ENCODE measurements around the gene TC2N. TPM values are rescaled to one million over a fixed set of nuclear protein-coding genes. Genes with fewer than 3 reads are reported as not detected.

TC2N gene
- total RNA-seq, 1 experiment from 2014 or later: 30.6 TPM

DNA sequence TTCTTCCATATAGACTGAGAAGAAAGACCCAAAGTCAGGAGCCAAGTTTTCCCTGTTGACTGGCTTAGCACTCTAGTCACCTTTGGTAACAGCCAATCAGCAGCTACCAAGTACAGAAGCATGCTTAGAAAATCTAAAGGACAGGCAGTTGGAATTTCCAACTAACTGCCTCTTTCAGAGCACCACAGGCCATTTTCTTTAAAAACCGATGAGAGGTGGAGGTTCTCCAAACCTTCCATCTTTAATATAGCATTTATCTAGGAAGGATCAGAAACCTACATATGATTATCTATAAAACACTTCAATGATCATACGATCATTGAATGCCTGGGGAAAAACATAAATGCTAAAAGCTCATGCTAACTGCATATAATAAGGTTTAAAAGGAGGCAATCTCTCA lies 135.3 kb downstream of the TC2N start, which contains the start of gene CATSPERB:
CATSPERB (minus strand) TSS at position 101 of the 400 bp plus-strand sequence. CDS start 2,607 bp downstream, outside the sequence.
- no peaks in the 10 kb centered on the region for H3K36me3 Mint-ChIP-seq (ENCODE audit: insufficient read depth, unreplicated experiment)
- no peak within 1 kb of the TSS for H3K4me3 Mint-ChIP-seq (ENCODE audit: unreplicated experiment)
- POLR2A ChIA-PET: no interaction called here
- TF ChIP-seq CTCF (IDR thresholded peaks at IDR 0.05; ENCODE audit: insufficient read depth in 1 of 2, low read depth in 1 of 2, low read length in 1 of 2, severe bottlenecking in 1 of 2, unreplicated experiment in 1 of 2): no peak
- Histone ChIP-seq H3K27me3 (replicated peaks; ENCODE audit: control insufficient read depth, insufficient read depth, low read length) (no peaks in the 10 kb centered on the region), H3K4me1 (peaks cover 18% of the 10 kb centered on the region), H3K9me3 (no peaks in the 10 kb centered on the region), H3K4me3 (ENCODE audit: low read depth, low read length) (no peak within 1 kb of the TSS), H3K36me3 (ENCODE audit: control insufficient read depth, insufficient read depth, low read length) (no peaks in the 10 kb centered on the region)
- CTCF ChIA-PET: no interaction called here
- DNase-seq: no peak
- H3K27me3 Mint-ChIP-seq (ENCODE audit: insufficient read depth, unreplicated experiment): no peaks in the 10 kb centered on the region
- intact Hi-C loops (cut with micrococcal nuclease; ENCODE audit: unreplicated experiment): loop anchor here (1.0 kb wide), 1 partner anchor 23 kb away; no protein-coding TSS in a partner anchor
- H3K9me3 Mint-ChIP-seq (ENCODE audit: unreplicated experiment): peaks cover 12% of the 10 kb centered on the region
- BruUV-seq (replicated peaks): no TSS peak
- peaks cover 30% of the 10 kb centered on the region for H3K4me1 Mint-ChIP-seq (ENCODE audit: low read depth, unreplicated experiment)
- H3K27ac Mint-ChIP-seq (ENCODE audit: unreplicated experiment): no peak within 1 kb of the TSS

DNA sequence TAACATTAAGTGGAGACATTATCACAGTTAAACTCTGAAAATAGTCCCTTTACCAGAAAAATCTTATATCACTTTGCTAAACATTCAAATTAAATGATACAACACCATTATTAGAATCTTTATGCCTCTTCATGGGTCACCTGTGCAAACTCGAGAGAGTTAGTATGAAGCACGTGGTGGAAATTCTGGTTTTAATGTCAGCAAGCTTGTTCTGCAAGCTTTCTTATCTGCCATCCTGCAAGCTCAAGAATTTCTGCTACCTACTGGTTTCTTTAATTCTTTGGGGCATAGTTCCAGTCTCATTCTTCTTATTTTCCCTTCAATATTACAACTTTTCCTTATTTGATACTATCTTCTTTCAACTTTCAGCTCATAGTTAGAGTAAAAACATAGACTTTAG lies 136.3 kb downstream of the TC2N start:
- BruUV-seq (replicated peaks): no TSS peak
- H3K27ac Mint-ChIP-seq (ENCODE audit: unreplicated experiment): no peak overlapping the region
- Histone ChIP-seq H3K9me3 (no peaks in the 10 kb centered on the region), H3K4me3 (ENCODE audit: low read depth, low read length) (no peak overlapping the region), H3K27me3 (replicated peaks; ENCODE audit: control insufficient read depth, insufficient read depth, low read length) (no peaks in the 10 kb centered on the region), H3K4me1 (peaks cover 23% of the 10 kb centered on the region), H3K36me3 (ENCODE audit: control insufficient read depth, insufficient read depth, low read length) (no peaks in the 10 kb centered on the region)
- no peaks in the 10 kb centered on the region for H3K27me3 Mint-ChIP-seq (ENCODE audit: insufficient read depth, unreplicated experiment)
- ChIA-PET POLR2A (no interaction called here), CTCF (interaction anchor here (0.7 kb wide), 1 partner anchor 27 kb away, joined by 3 read pairs; no protein-coding TSS in a partner anchor)
- peak in 1 of 2 experiments; percentile 52 for DNase-seq
- H3K4me1 Mint-ChIP-seq (ENCODE audit: low read depth, unreplicated experiment): peaks cover 22% of the 10 kb centered on the region
- TF ChIP-seq CTCF (IDR thresholded peaks at IDR 0.05; ENCODE audit: insufficient read depth in 1 of 2, low read depth in 1 of 2, low read length in 1 of 2, severe bottlenecking in 1 of 2, unreplicated experiment in 1 of 2): no peak
- intact Hi-C loops (cut with micrococcal nuclease; ENCODE audit: unreplicated experiment): loop anchor here (1.0 kb wide), 1 partner anchor 24 kb away; no protein-coding TSS in a partner anchor
- no peak overlapping the region for H3K4me3 Mint-ChIP-seq (ENCODE audit: unreplicated experiment)
- H3K36me3 Mint-ChIP-seq (ENCODE audit: insufficient read depth, unreplicated experiment): no peaks in the 10 kb centered on the region
- peaks cover 2% of the 10 kb centered on the region for H3K9me3 Mint-ChIP-seq (ENCODE audit: unreplicated experiment)

- Histone ChIP-seq H3K4me3 (ENCODE audit: low read depth, low read length) (no peak overlapping the region), H3K27me3 (replicated peaks; ENCODE audit: control insufficient read depth, insufficient read depth, low read length) (no peaks in the 10 kb centered on the region), H3K36me3 (ENCODE audit: control insufficient read depth, insufficient read depth, low read length) (no peaks in the 10 kb centered on the region), H3K9me3 (no peaks in the 10 kb centered on the region), H3K4me1 (peaks cover 23% of the 10 kb centered on the region)
- intact Hi-C loops (cut with micrococcal nuclease; ENCODE audit: unreplicated experiment): loop anchor here (10.0 kb wide), 1 partner anchor 105 kb away; no protein-coding TSS in a partner anchor
- Mint-ChIP-seq H3K4me1 (ENCODE audit: low read depth, unreplicated experiment) (peaks cover 29% of the 10 kb centered on the region), H3K27ac (ENCODE audit: unreplicated experiment) (no peak overlapping the region), H3K4me3 (ENCODE audit: unreplicated experiment) (no peak overlapping the region), H3K36me3 (ENCODE audit: insufficient read depth, unreplicated experiment) (no peaks in the 10 kb centered on the region), H3K9me3 (ENCODE audit: unreplicated experiment) (no peaks in the 10 kb centered on the region), H3K27me3 (ENCODE audit: insufficient read depth, unreplicated experiment) (no peaks in the 10 kb centered on the region)
- no peak for TF ChIP-seq CTCF (IDR thresholded peaks at IDR 0.05; ENCODE audit: insufficient read depth in 1 of 2, low read depth in 1 of 2, low read length in 1 of 2, severe bottlenecking in 1 of 2, unreplicated experiment in 1 of 2)
- DNase-seq: no peak
- CTCF ChIA-PET: no interaction called here
- POLR2A ChIA-PET: no interaction called here
- no TSS peak for BruUV-seq (replicated peaks)
Observed at GRCh38 chr14:91729756-91730155, 137.6 kb downstream of the TC2N start.

Other genes starting within 250 kb of the TC2N start
- 2.1 and 2.6 TPM in 2 replicates for gene CATSPERB, start 135.4 kb downstream of the TC2N start, total RNA-seq (2022)
- 9.2 and 13.9 TPM in 2 replicates for gene FBLN5, start 80.2 kb upstream of the TC2N start, total RNA-seq (2022)
- 42.9 and 43.4 TPM in 2 replicates for gene TRIP11, start 172.5 kb upstream of the TC2N start, total RNA-seq (2022)
- 18.8 and 29.3 TPM in 2 replicates for gene ATXN3, start 239.0 kb upstream of the TC2N start, total RNA-seq (2022)

Data from Caco-2 (cell line).